Fibroblast of skin of back (primary cell): Measurements from ENCODE around the gene ZNF664.
"Not testable (repeated sequence)": the region's sequence is repeated elsewhere in the genome, so short reads cannot be mapped to it uniquely, and the experiment has no call there.

Experiments
- DNase-seq: peaks from one replicate; pipeline ENCODE4 v3.0.0-alpha.2; 2013

Gene ZNF664

DNA sequence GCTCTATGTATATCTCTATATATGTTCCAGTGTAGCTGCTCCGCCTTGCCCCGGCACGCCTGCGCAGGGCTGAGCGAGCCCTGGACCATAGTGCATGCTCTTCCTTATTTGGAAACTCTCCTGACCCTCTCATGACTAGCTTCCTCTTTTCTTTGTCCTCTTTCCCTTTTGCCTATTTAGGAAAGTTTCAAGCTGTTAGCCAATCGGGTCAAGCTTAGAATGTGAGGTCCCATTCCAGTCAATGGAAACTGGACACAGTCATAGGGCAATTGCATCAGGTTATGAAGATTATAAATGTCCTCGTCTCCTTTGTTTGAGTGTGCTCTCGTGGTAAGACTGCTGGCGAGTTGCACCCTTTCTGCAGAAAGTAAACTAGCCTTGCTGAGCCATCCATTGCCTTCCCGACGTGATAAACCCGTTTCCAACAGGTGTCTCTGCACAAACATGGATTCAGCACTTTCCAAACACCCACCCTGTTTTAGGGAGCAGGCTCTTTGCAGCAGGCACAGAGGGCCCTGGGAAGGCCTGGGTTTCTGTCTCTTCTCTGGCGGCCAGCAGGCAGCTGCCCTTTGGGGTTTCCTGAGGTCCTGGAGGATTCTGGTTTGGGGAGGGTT lies 31.3 kb upstream of the ZNF664 start:
- no peak for DNase-seq

DNA sequence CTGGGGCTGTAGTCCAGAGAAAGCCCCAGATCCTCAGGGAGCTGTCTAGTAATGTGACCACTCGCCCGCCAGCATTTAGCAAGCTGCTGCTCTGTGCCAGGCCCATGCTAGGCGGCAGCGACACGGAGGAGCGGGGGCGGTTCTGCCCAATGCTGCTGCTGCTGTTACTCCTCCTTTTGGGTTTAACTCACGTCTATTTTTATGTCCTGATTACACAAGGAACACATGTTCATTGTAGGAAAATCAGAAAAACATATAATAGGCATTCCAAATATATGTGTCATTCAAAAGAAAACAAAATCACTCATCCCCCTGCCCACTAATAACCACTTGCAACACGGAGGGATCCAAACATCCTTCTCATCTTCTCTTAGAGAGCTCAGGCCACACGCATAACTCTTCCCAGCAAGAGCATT lies 30.8 kb upstream of the ZNF664 start:
- peak; percentile 90 for DNase-seq

DNA sequence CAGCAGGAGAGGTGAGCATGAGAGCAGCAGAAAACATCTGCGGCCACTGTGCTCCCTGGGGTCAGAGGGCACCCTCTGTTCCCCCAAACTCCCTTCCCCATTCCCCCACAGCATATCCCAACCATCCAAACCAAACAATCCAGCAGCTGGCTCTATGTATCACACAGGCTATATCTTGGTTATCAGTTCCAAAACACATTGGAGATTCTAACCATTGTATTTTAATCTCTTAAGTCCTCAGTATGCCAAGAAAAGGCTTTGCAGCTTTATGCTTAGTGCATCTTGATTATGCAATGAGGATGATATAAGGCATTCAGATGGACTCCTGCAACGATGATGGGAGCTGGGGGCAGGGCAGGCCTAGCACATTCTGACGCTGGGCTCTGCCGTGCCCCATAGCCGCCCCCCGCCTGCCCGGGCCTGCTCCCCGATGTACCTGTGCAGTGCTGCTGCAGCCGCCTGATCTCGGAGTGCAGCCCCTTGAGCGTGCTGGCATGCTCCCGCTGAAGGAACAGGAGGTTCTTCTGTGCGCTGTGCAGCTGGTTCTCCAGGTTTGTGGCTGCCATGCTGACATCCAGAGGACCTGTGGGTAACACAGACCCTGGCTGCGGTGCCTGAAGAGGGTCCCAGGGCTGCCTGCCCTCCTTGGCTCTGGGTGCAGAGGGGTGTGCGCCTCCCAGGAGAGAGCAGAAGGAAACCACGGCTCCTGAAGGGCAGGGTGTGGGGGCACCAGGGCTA lies 29.9 kb upstream of the ZNF664 start:
- DNase-seq: no peak

DNA sequence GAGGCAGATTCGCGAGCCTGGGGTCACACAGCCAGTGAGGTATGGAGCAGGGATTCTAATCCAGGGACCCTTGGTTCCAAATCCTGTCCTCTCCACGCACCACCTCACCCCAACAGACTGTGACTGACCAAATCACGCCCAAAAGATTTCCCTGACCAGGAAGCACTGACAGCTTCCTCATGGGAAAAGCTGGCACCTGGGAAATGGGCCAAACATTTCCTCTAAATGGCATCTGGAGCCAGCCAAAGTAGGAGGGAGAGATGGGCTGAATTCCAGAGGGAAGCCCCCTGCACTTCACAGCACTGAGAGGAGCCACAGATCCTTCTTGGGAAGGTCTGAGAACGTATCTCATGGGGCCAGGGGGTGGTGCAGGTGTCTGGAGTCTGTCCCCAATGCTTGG lies 29.2 kb upstream of the ZNF664 start:
- no peak for DNase-seq

- no peak for DNase-seq
Observed at GRCh38 chr12:123944696-123945095, 28.3 kb upstream of the ZNF664 start.

DNA sequence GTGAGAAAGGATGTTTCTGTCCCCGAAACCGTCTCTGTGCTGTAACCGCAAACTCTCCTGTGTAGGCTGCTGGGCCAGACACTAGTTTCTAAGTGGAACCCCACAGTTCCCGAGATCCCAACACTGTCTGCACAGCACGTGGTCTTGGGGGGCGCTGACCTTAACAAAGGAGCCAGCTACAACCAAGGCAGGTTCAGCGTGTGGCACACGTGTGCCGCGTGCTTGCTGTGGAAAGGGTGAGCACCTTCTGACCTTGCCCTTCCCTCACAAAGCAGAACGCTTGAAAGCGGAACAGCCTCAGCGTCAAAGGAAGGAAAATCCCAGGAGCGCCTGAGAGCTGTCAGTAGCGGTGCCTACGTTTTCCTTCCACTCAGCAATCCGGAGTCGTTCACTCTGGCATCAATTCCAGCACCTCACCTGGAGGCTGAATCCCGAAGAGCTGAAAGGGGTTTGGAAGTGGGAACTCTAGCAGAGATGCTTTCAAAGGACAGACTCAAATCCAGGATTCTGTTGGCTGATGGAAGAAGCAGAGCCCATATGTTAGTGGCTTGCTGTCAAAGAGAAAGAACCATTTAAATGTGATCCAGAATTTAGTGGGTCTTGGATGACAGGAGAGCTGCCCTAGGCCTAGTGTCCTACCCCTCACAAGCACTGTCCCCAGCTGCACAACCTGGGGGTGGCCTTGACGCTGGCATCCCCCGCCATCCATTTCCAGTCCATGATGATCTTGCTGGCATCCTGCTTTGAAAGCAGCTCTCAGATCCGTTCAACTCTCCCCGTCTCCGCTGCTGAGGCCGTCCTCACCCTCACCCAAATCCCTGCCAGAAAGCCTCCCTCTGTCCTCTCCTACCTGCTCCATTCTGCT lies 27.5 kb upstream of the ZNF664 start:
- no peak for DNase-seq

DNA sequence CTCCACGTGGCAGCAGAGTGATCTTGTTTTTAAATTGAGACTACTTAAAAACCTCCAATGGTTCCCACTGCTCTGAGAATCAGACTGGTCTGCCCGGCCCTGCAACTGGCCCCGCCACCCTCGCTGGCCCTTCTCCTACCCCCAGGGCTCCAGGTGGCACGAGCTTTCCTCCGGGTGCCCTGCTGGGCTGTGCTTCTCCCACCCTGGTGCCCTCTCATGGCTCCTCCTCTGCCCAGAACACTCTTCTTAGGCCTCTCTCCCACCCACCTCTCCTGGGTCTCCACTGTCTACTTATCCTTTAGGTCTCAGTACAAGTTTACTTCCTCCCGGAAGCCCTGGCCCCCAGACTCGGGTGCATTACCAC lies 26.9 kb upstream of the ZNF664 start:
- DNase-seq: no peak

GRCh38 chr12:123946516-123947505 lies 26.2 kb upstream of the ZNF664 start:
- DNase-seq: not testable (repeated sequence)

- not testable (repeated sequence) for DNase-seq
Observed at GRCh38 chr12:123947531-123947930, 25.5 kb upstream of the ZNF664 start.

DNA sequence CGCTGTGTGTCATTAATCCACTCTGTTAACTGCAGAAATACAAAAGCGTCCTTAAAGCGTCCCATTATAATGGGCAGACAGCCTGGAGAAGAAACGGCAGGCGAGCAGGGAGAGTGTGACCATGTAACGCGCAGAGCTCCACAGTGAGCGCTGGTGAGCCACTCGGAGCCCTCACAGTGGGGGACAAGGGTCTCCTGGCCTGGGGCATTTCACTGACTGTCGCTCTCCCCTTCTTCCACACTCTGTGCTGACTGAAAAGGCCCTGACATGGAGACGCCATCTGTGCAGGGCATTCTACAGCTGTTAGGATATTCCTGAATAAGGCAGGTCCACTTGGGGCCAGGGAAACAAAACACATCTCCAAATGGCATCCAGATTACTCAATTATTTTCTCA lies 24.6 kb upstream of the ZNF664 start:
- DNase-seq: no peak

GRCh38 chr12:123948796-123949769 lies 23.9 kb upstream of the ZNF664 start:
- DNase-seq: no peak

DNA sequence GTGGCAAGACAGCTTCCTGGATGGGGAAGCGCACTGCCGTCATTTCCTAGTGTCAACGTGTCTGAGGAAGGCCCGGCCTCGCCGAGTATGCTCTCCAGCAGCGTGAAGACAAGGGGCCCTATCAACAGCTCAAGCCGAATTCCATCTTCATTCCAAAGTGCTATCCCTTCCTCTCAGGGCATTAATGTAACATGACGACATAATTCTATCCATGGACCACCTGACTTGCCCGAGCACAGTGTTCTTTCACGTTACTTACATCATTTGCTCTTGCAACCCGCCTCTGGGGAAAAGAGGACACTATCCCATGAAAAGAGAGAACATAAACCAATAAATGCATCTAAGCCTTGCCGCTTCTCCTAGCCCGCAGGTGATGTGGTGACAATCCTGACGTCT lies 23.2 kb upstream of the ZNF664 start:
- no peak for DNase-seq

DNA sequence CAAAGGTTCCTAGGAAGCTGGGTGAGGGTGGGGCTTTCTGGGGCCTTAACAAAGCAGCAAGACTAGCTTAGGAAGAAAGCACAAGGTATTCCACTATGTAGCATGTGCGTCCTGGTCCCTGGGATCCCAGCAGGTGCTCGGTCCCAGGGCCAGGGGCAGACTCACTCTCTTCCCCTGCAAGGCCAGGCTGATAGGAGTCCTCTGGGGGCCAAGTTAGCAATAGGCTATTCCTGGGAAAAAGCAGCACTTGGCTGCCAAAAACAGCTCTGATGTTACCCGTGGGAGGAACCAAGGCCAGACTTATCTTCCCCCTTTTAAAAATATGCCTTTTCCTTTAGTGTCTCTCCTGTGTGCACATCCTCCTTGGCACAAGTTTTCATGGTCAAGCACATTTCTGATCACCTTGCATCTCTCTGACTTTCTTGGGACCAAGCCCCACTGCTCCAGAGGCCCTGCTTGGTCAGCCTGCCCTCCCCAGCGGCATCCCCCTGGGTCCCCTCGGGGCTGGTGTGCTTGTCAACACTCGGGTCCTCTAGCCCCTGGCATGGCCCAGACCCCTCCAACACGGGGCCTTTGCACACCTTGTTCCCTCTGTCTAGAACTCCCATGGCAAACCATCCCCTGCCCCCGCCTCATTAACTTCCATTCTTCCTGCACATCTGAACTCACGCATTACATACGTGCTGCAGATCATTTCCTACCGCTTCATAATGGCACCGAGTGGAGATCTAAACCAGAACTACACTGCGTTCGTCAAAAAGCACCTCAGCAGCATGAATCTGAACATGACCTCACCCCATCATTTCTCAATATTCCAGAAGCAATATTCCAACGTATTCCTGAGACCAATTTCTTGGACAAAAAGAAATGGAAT lies 22.3 kb upstream of the ZNF664 start:
- no peak for DNase-seq

GRCh38 chr12:123951467-123951866 lies 21.5 kb upstream of the ZNF664 start:
- no peak for DNase-seq

- DNase-seq: peak; percentile 63
Observed at GRCh38 chr12:123952037-123952436, 21.0 kb upstream of the ZNF664 start.

DNA sequence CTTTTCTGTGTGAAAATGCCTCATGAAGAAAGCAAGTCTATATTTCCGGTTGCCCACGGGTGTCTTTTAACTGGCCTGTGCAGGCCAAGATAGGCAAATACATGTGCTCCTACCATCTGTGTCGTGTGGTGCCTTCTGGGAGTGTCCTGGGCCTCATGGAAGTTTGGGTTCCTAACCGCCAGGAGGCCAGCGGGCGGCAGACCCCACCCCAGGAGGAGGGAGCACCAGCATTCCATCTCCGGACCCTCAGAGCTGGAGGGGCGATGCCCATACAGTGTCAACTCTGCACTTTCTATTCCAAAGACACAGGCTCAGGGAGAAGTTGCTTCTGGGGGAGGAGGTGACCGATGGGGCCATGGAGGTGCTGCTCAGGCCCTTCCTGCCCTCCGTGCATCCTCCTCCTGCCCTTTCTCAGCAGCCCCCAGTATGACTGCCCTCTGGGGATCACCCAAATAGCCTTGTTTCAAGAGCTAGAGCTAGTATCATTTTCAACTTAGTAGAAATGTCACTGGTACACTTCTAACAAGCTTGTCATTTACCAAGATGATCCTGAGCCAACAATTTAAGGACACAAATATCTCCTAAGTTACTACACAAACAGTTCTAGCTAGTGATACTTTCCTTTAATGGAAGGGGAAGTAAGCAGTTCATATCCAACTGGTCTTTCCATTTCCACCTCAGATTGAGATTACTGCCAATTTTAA lies 18.2 kb upstream of the ZNF664 start:
- DNase-seq: no peak

DNA sequence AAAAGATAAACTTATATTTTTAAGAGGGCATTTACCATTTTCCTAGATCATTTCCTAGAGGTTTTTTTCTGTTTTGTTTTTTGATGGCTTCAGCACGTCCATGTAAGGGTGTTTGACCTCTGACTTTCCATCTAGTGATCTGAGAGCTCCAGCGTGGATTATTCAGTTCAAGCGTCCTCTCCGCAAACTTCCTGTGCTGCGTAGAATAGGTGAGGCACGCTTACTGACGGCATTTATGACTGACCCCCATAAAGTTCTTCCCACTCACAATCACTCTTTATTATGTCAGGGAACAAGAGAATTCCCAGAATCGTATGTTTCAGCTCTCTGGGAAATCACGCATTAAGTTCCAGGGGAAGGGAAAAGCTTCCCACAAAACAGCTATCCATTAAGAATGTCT lies 16.8 kb upstream of the ZNF664 start:
- no peak for DNase-seq

DNA sequence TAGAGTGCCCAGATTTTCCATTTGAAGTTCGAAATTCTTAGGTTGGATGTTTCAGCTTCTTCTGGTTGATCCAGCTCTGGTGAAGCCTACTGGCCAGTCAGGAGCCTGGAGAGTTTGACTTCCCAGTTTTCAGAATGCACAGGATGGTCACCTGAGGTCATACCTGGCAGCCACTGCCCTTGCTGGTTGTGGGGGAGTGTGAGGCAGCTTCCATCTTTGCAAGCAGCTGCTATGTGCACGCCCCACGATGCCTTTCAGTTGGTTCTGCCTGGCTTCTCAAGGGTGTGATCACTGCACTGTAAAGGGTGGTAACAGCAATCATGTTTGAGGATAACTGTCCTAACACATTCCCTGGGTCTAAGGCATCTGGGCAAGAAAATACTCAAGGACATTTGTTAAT lies 15.8 kb upstream of the ZNF664 start:
- DNase-seq: no peak

DNA sequence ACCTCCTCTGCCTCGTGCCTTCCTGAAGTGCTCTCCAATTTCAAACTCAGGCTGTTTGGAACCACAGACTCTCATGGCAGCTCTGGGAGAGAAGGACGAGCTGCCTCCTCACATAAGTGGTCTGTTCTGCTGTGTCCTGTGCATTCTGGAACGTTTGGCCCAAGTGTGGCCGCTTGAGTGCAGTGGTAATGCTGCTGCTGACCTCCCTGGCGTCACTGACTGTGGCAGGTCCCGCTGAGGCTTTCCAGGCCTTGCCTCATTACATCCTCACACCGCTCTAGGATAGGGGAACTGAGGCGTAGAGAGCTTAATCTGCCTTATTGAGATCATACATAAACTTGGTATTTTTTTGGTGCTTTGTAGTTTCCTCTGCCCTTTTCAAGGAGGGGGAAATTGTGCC lies 14.6 kb upstream of the ZNF664 start:
- no peak for DNase-seq
